ENCODE results near the gene TRPM5.

- TF ChIP-seq TCF7 (CRISPR knock-in tag; IDR thresholded peaks at IDR 0.05; ENCODE audit: low read depth) = no peak
- no peak for TF ChIP-seq HMGXB4 (CRISPR knock-in tag; IDR thresholded peaks at IDR 0.05)
- TF ChIP-seq CTCF (IDR thresholded peaks at IDR 0.05) = no peak
- no peak for TF ChIP-seq JUN (CRISPR knock-in tag; IDR thresholded peaks at IDR 0.05)
- TF ChIP-seq SP1 (CRISPR knock-in tag; conservative IDR thresholded peaks at IDR 0.05) = no peak
- no peak for TF ChIP-seq TEAD4 (CRISPR knock-in tag; IDR thresholded peaks at IDR 0.05)
- TF ChIP-seq FOXJ3 (CRISPR knock-in tag; IDR thresholded peaks at IDR 0.05; ENCODE audit: borderline replicate concordance) = no peak
- TF ChIP-seq ZNF138 (CRISPR knock-in tag; conservative IDR thresholded peaks at IDR 0.05) = no peak
- TF ChIP-seq ZNF512 (CRISPR knock-in tag; IDR thresholded peaks at IDR 0.05; ENCODE audit: borderline replicate concordance) = no peak
- TF ChIP-seq ZBTB21 (CRISPR knock-in tag; IDR thresholded peaks at IDR 0.05; ENCODE audit: borderline replicate concordance) = no peak
- TF ChIP-seq ETV6 (CRISPR knock-in tag; IDR thresholded peaks at IDR 0.05) = no peak
- no peak for TF ChIP-seq USF2 (CRISPR knock-in tag; IDR thresholded peaks at IDR 0.05)
Measured at GRCh38 chr11:2432628-2433071, 11.7 kb downstream of the TRPM5 start.

Data from WTC11 (cell line).